OCI-LY1 (cell line): ENCODE results near the gene RER1.

ENCODE experiments used
- H2AFZ ChIP-seq: fragments of 200-600 bp; sonication (generic), shearing (Covaris generic); 2 replicates; pipeline ENCODE4 v1.6.0; 2014; ENCODE audit warnings: antibody characterized with exemption, mild to moderate bottlenecking, low read length
- H3F3A ChIP-seq: fragments of 200-600 bp; sonication (generic), shearing (Covaris generic); 2 replicates; pipeline ENCODE4 v1.6.0; 2014; ENCODE audit warnings: mild to moderate bottlenecking, antibody characterized with exemption, low read length, moderate library complexity; ENCODE audit not compliant: insufficient read depth
- H3K27ac ChIP-seq: fragments of 200-600 bp; sonication (generic); 2 replicates; pipeline ENCODE4 v1.5.1; 2014; ENCODE audit warnings: low read length, mixed run types, mild to moderate bottlenecking, low read depth; ENCODE audit not compliant: poor library complexity, severe bottlenecking
- H3K27me3 ChIP-seq: fragments of 200-600 bp; sonication (generic); 2 replicates; pipeline ENCODE4 v1.6.0; 2014; ENCODE audit warnings: antibody characterized with exemption, mild to moderate bottlenecking, low read length, moderate library complexity; ENCODE audit not compliant: insufficient read depth
- H3K36me3 ChIP-seq: fragments of 200-600 bp; sonication (generic); 2 replicates; pipeline ENCODE4 v1.6.1; 2014; ENCODE audit warnings: mild to moderate bottlenecking, antibody characterized with exemption, low read length, moderate library complexity, mixed read lengths; ENCODE audit not compliant: insufficient read depth
- H3K4me1 ChIP-seq: fragments of 200-600 bp; sonication (generic); 2 replicates; pipeline ENCODE4 v1.5.1; 2014; ENCODE audit warnings: mild to moderate bottlenecking, low read length, moderate library complexity; ENCODE audit not compliant: insufficient read depth, severe bottlenecking
- H3K4me2 ChIP-seq: fragments of 200-600 bp; sonication (generic), shearing (Covaris generic); 2 replicates; pipeline ENCODE4 v1.6.1; 2014; ENCODE audit warnings: low read length
- H3K4me3 ChIP-seq: fragments of 200-600 bp; sonication (generic); 2 replicates; pipeline ENCODE4 v1.5.1; 2014; ENCODE audit warnings: low read length, low read depth, mild to moderate bottlenecking, mixed read lengths; ENCODE audit not compliant: poor library complexity, severe bottlenecking
- H3K79me2 ChIP-seq: fragments of 200-600 bp; shearing (Covaris generic); 2 replicates; pipeline ENCODE4 v1.6.1; 2016; ENCODE audit warnings: mixed run types, low read length, mixed read lengths; ENCODE audit not compliant: insufficient read depth
- H3K9ac ChIP-seq: fragments of 200-600 bp; sonication (generic), shearing (Covaris generic); 2 replicates; pipeline ENCODE4 v1.6.1; 2014; ENCODE audit warnings: mild to moderate bottlenecking, low read length, mixed read lengths
- H3K9me2 ChIP-seq: fragments of 200-600 bp; sonication (generic), shearing (Covaris generic); 2 replicates; pipeline ENCODE4 v1.6.1; 2014; ENCODE audit warnings: low read depth, mild to moderate bottlenecking, low read length, mixed read lengths
- H3K9me3 ChIP-seq: fragments of 200-600 bp; shearing (Covaris generic); 2 replicates; pipeline ENCODE4 v1.6.1; 2014; ENCODE audit warnings: low read length, mixed read lengths
- H4K20me1 ChIP-seq: fragments of 200-600 bp; sonication (generic), shearing (Covaris generic); 2 replicates; pipeline ENCODE4 v1.6.0; 2016; ENCODE audit warnings: mild to moderate bottlenecking, low read length; ENCODE audit not compliant: insufficient read depth
- EZH2 ChIP-seq: fragments of 200-600 bp; sonication (generic), shearing (Covaris generic); IDR thresholded peaks from 2 replicates; pipeline ENCODE4 v1.8.0; 2017; ENCODE audit warnings: borderline replicate concordance, mixed run types, mild to moderate bottlenecking, antibody characterized with exemption, low read length, moderate library complexity, mixed read lengths
- TF ChIP-seq, protein P1 (sequence below): fragments of 200-600 bp; sonication (generic), shearing (Covaris generic); IDR thresholded peaks from 2 replicates; pipeline ENCODE4 v1.5.1; 2017; ENCODE audit warnings: mild to moderate bottlenecking, antibody characterized with exemption, low read length, moderate library complexity, mixed read lengths

The RER1 gene

DNA sequence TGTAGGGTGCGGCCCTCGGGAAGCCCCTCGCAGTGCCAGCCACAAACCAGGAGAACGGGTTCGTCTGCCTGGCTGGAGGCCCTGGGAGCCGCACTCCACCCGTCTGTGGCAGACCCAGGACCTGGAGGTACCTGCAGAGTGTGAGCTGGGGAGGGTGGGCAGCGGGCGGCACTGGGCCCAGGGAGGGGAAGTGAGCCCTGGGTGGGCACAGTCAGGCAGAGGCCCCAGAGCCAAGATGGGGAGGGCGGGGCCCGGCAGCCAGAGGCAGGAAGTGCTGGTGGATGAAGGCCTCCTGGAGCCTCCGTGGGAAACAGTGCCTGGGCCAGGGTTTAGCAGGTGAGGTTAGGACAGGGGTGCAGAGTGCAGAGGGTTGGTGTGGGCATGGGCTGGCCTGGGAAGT, 24.8 kb downstream of the RER1 start:
- H2AFZ ChIP-seq = no peak overlapping the region
- H3K9me3 ChIP-seq = no peaks in the 10 kb centered on the region
- no peak overlapping the region for H3K27ac ChIP-seq
- TF ChIP-seq, protein P1, sequence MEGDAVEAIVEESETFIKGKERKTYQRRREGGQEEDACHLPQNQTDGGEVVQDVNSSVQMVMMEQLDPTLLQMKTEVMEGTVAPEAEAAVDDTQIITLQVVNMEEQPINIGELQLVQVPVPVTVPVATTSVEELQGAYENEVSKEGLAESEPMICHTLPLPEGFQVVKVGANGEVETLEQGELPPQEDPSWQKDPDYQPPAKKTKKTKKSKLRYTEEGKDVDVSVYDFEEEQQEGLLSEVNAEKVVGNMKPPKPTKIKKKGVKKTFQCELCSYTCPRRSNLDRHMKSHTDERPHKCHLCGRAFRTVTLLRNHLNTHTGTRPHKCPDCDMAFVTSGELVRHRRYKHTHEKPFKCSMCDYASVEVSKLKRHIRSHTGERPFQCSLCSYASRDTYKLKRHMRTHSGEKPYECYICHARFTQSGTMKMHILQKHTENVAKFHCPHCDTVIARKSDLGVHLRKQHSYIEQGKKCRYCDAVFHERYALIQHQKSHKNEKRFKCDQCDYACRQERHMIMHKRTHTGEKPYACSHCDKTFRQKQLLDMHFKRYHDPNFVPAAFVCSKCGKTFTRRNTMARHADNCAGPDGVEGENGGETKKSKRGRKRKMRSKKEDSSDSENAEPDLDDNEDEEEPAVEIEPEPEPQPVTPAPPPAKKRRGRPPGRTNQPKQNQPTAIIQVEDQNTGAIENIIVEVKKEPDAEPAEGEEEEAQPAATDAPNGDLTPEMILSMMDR = no peak
- no peak for TF ChIP-seq EZH2
- no peaks in the 10 kb centered on the region for H3F3A ChIP-seq
- H4K20me1 ChIP-seq = no peaks in the 10 kb centered on the region
- H3K9me2 ChIP-seq = no peaks in the 10 kb centered on the region
- no peaks in the 10 kb centered on the region for H3K79me2 ChIP-seq
- H3K4me3 ChIP-seq = no peak overlapping the region
- no peak overlapping the region for H3K4me2 ChIP-seq
- H3K4me1 ChIP-seq = peaks cover 27% of the 10 kb centered on the region
- no peak overlapping the region for H3K9ac ChIP-seq
- H3K27me3 ChIP-seq = no peaks in the 10 kb centered on the region; the same call in 1 of the 2 replicates
- H3K36me3 ChIP-seq = no peaks in the 10 kb centered on the region

DNA sequence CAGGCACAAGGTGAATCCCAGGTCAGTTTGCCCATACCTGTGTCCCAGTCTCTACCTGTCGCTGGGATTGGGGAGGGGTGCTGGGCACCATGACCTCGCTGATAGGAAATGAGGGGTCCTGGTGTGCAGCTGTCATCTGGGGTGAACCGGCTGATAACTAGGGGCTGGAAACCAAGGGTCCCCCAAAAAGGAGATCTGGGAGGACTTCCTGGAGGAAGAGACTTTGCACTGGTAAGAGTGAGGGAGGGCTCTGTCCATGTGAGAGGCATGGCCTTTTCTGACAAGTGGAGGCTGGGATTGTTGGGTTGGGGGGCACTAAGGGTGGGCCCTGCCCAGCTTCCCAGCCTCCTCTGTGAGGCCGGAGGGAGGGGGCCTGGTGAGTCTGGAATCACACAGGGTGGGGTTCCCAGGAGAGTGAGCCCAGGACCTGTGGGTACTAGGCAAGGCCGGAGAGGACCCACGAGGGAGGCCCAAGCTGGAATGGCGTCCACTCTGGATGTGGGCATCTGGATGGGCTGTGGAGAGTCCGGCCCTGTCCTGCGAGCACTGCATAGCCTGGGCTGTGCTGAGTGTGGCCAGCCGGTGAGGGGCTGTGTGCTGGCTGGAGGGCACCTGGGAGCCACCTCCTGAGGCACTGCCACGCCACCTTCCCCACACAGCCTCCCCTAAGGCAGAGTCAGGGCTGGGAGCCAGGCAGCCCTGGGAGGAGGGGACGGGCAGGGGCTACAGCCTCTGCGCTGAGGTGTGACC, 25.6 kb downstream of the RER1 start:
- Histone ChIP-seq H3K9me3 (no peaks in the 10 kb centered on the region), H3K36me3 (no peaks in the 10 kb centered on the region), H3K27ac (no peak overlapping the region), H3K9ac (no peak overlapping the region), H3K79me2 (no peaks in the 10 kb centered on the region), H4K20me1 (no peaks in the 10 kb centered on the region), H3K4me3 (no peak overlapping the region), H3K27me3 (no peaks in the 10 kb centered on the region; the same call in 1 of the 2 replicates), H3K9me2 (no peaks in the 10 kb centered on the region), H2AFZ (no peak overlapping the region), H3K4me2 (no peak overlapping the region), H3F3A (no peaks in the 10 kb centered on the region), H3K4me1 (peaks cover 22% of the 10 kb centered on the region)
- no peak for TF ChIP-seq EZH2
- TF ChIP-seq, protein P1 = no peak

DNA sequence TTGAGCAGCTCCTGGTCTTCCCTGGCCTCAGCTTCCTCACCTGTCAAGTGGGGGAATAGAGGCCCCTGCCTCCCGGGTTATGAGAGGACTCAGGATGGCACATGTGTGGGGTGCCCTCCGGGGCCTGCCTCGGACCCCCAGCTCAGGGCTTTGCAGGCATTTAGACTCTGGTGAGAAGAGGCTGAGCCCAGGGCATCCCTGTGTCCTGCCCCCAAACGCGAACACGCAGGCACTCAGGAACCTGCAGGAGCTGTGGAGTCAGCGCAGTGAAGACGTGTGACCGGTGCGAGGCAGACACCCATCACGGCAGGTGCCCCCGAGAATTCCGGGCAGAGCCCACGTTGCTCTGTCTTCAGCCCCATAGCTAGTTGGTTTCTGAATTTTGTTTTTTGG, 26.2 kb downstream of the RER1 start:
- no peaks in the 10 kb centered on the region for H3F3A ChIP-seq
- no peaks in the 10 kb centered on the region for H4K20me1 ChIP-seq
- H3K4me1 ChIP-seq = peaks cover 22% of the 10 kb centered on the region
- no peaks in the 10 kb centered on the region; the same call in 1 of the 2 replicates for H3K36me3 ChIP-seq
- no peaks in the 10 kb centered on the region for H3K9me3 ChIP-seq
- H2AFZ ChIP-seq = no peak overlapping the region
- H3K4me3 ChIP-seq = no peak overlapping the region
- H3K27me3 ChIP-seq = no peaks in the 10 kb centered on the region; the same call in 1 of the 2 replicates
- no peak overlapping the region for H3K27ac ChIP-seq
- no peak for TF ChIP-seq EZH2
- TF ChIP-seq, protein P1 = no peak
- no peak overlapping the region for H3K9ac ChIP-seq
- no peaks in the 10 kb centered on the region for H3K9me2 ChIP-seq
- H3K79me2 ChIP-seq = no peaks in the 10 kb centered on the region
- no peak overlapping the region for H3K4me2 ChIP-seq
